Central memory CD4-positive, alpha-beta T cell (primary cell): ENCODE data around the gene EPB41L2.
A peak's percentile ranks its signal among the peaks of the same experiment; 100 is the strongest.

Experiments used
- DNase-seq: peaks from one replicate; pipeline ENCODE4 v3.0.0; 2022

The EPB41L2 gene

GRCh38 chr6:130903007-130903406, 160.0 kb downstream of the EPB41L2 start:
- no peak for DNase-seq

GRCh38 chr6:130900913-130901312, 162.1 kb downstream of the EPB41L2 start:
- DNase-seq: no peak

GRCh38 chr6:130896249-130896648, 166.8 kb downstream of the EPB41L2 start:
- no peak for DNase-seq

GRCh38 chr6:130895516-130895915, 167.5 kb downstream of the EPB41L2 start:
- no peak for DNase-seq

- no peak for DNase-seq
These were observed 169.3 kb downstream of the EPB41L2 start for GRCh38 chr6:130893766-130894165.

- DNase-seq: no peak
These were observed 169.8 kb downstream of the EPB41L2 start for GRCh38 chr6:130893277-130893676.

GRCh38 chr6:130890521-130890971, 172.5 kb downstream of the EPB41L2 start:
- DNase-seq: no peak

GRCh38 chr6:130889423-130889822, 173.6 kb downstream of the EPB41L2 start:
- no peak for DNase-seq

GRCh38 chr6:130888246-130888645, 174.8 kb downstream of the EPB41L2 start:
- DNase-seq: no peak

GRCh38 chr6:130886966-130887365, 176.1 kb downstream of the EPB41L2 start:
- no peak for DNase-seq

GRCh38 chr6:130885392-130886192, 177.5 kb downstream of the EPB41L2 start:
- peak; percentile 69 for DNase-seq

- DNase-seq: no peak
These were observed 180.7 kb downstream of the EPB41L2 start for GRCh38 chr6:130882370-130882769.

GRCh38 chr6:130879826-130880225, 183.2 kb downstream of the EPB41L2 start:
- no peak for DNase-seq

- DNase-seq: no peak
These were observed 189.3 kb downstream of the EPB41L2 start for GRCh38 chr6:130873746-130874145.

GRCh38 chr6:130872250-130873095, 190.6 kb downstream of the EPB41L2 start:
- peak; percentile 40 for DNase-seq

GRCh38 chr6:130870179-130870880, 192.7 kb downstream of the EPB41L2 start:
- DNase-seq: no peak

GRCh38 chr6:130869681-130870080, 193.4 kb downstream of the EPB41L2 start:
- DNase-seq: no peak

GRCh38 chr6:130865793-130866192, 197.3 kb downstream of the EPB41L2 start:
- DNase-seq: no peak

- DNase-seq: no peak
These were observed 198.7 kb downstream of the EPB41L2 start for GRCh38 chr6:130864344-130864743.

GRCh38 chr6:130863415-130864230, 199.4 kb downstream of the EPB41L2 start:
- DNase-seq: no peak

GRCh38 chr6:130862370-130862769, 200.7 kb downstream of the EPB41L2 start:
- no peak for DNase-seq

GRCh38 chr6:130859161-130859867, 203.7 kb downstream of the EPB41L2 start:
- no peak for DNase-seq
